Thymus (tissue), 14 donors: ENCODE measurements around the gene SEC62. TPM values are rescaled to one million over a fixed set of nuclear protein-coding genes. Genes with fewer than 3 reads are reported as not detected.

ENCODE experiments used
- DNase-seq, 9 donors: peaks; one replicate each; pipeline ENCODE4 v3.0.0-alpha.2; 2013; ENCODE audit warnings: low spot score in 9 of 9, low read depth in 6 of 9, missing footprints in 1 of 9
- H3K27ac ChIP-seq, 2 donors: one replicate each; pipeline ENCODE4 v1.5.1; 2013; ENCODE audit warnings: control low read depth in 1 of 2, low read depth in 1 of 2, low read length in 1 of 2, mild to moderate bottlenecking in 1 of 2, moderate library complexity in 1 of 2
- H3K27me3 ChIP-seq, 2 donors: one replicate each; pipeline ENCODE4 v1.5.1; 2013; ENCODE audit warnings: low read length in 1 of 2; ENCODE audit not compliant: control insufficient read depth in 2 of 2, insufficient read depth in 1 of 2
- H3K36me3 ChIP-seq, 2 donors: one replicate each; pipeline ENCODE4 v1.5.1; 2013; ENCODE audit warnings: low read length in 1 of 2, mild to moderate bottlenecking in 1 of 2, moderate library complexity in 1 of 2; ENCODE audit not compliant: control insufficient read depth in 2 of 2, insufficient read depth in 2 of 2
- H3K4me1 ChIP-seq, 2 donors: one replicate each; pipeline ENCODE4 v1.5.1; 2013; ENCODE audit warnings: low read length in 2 of 2; ENCODE audit not compliant: control insufficient read depth in 2 of 2, insufficient read depth in 2 of 2
- H3K4me3 ChIP-seq, 2 donors: one replicate each; pipeline ENCODE4 v1.5.1; 2013; ENCODE audit warnings: low read length in 2 of 2, control low read depth in 1 of 2, mild to moderate bottlenecking in 1 of 2
- H3K9me3 ChIP-seq, 2 donors: one replicate each; pipeline ENCODE4 v1.5.1; 2013; ENCODE audit warnings: low read length in 1 of 2, mild to moderate bottlenecking in 1 of 2; ENCODE audit not compliant: control insufficient read depth in 2 of 2, insufficient read depth in 1 of 2
- WGBS: extraction: QIAGEN DNeasy Blood & Tissue Kit; methylation state at CpG from one replicate; pipeline ENCODE4 v1.1.7; 2013; 5-methylcytosine and 5-hydroxymethylcytosine counted together
- long read RNA-seq, 10 donors: transcript quantifications; one replicate each; lab custom pipeline, GENCODE V29; 2026
- polyA plus RNA-seq: library from polyadenylated mRNA; stranded (reverse); fragments of 200-250 nt; gene quantifications from one replicate; pipeline ENCODE4 v1.2.3, GENCODE V29; 2013
- total RNA-seq: library from RNA; stranded (reverse); fragments of 120-200 nt; gene quantifications from one replicate; pipeline ENCODE4 v1.2.4, GENCODE V29; 2013
- donor health status: healthy.

SEC62 gene, protein sequence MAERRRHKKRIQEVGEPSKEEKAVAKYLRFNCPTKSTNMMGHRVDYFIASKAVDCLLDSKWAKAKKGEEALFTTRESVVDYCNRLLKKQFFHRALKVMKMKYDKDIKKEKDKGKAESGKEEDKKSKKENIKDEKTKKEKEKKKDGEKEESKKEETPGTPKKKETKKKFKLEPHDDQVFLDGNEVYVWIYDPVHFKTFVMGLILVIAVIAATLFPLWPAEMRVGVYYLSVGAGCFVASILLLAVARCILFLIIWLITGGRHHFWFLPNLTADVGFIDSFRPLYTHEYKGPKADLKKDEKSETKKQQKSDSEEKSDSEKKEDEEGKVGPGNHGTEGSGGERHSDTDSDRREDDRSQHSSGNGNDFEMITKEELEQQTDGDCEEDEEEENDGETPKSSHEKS
- total RNA-seq (61.7 TPM), polyA plus RNA-seq (39.2 TPM)
- long read RNA-seq, donor 1, full-length matches to known transcripts = 9 of 9 reads
- long read RNA-seq, donor 1, partial matches to known transcripts = 0 of 9 reads
- long read RNA-seq, donor 1, other reads (novel, unspliced or antisense) = 0 of 9 reads
- long read RNA-seq, donor 2 = 0 reads
- long read RNA-seq, donor 3, full-length matches to known transcripts = 30 of 97 reads
- long read RNA-seq, donor 3, partial matches to known transcripts = 67 of 97 reads
- long read RNA-seq, donor 3, other reads (novel, unspliced or antisense) = 0 of 97 reads
- long read RNA-seq, donor 4, full-length matches to known transcripts = 10 of 61 reads
- long read RNA-seq, donor 4, partial matches to known transcripts = 51 of 61 reads
- long read RNA-seq, donor 4, other reads (novel, unspliced or antisense) = 0 of 61 reads
- long read RNA-seq, donor 5, full-length matches to known transcripts = 46 of 178 reads
- long read RNA-seq, donor 5, partial matches to known transcripts = 132 of 178 reads
- long read RNA-seq, donor 5, other reads (novel, unspliced or antisense) = 0 of 178 reads
- long read RNA-seq, donor 6, full-length matches to known transcripts = 37 of 76 reads
- long read RNA-seq, donor 6, partial matches to known transcripts = 39 of 76 reads
- long read RNA-seq, donor 6, other reads (novel, unspliced or antisense) = 0 of 76 reads
- long read RNA-seq, donor 7, full-length matches to known transcripts = 25 of 123 reads
- long read RNA-seq, donor 7, partial matches to known transcripts = 98 of 123 reads
- long read RNA-seq, donor 7, other reads (novel, unspliced or antisense) = 0 of 123 reads
- long read RNA-seq, donor 8, full-length matches to known transcripts = 13 of 30 reads
- long read RNA-seq, donor 8, partial matches to known transcripts = 17 of 30 reads
- long read RNA-seq, donor 8, other reads (novel, unspliced or antisense) = 0 of 30 reads
- long read RNA-seq, donor 9, full-length matches to known transcripts = 24 of 80 reads
- long read RNA-seq, donor 9, partial matches to known transcripts = 56 of 80 reads
- long read RNA-seq, donor 9, other reads (novel, unspliced or antisense) = 0 of 80 reads
- long read RNA-seq, donor 10, full-length matches to known transcripts = 21 of 105 reads
- long read RNA-seq, donor 10, partial matches to known transcripts = 84 of 105 reads
- long read RNA-seq, donor 10, other reads (novel, unspliced or antisense) = 0 of 105 reads

- Histone ChIP-seq H3K27ac (peak within 1 kb of the TSS; percentile 94 to 96), H3K4me3 (peak within 1 kb of the TSS; percentile 79 to 80), H3K9me3 (no peaks in the 10 kb centered on the region), H3K27me3 (no peaks in the 10 kb centered on the region), H3K36me3 (peaks cover 0 to 5% of the 10 kb centered on the region in 2 donors), H3K4me1 (peaks cover 5 to 9% of the 10 kb centered on the region in 2 donors)
- peak; percentile 86 to 98 (median 94) for DNase-seq
- 1% methylated on average over 37 of the region's 37 CpGs for WGBS
Observed at GRCh38 chr3:169966428-169966950, at the start of gene SEC62. Gene SEC62, plus strand, starts transcription at chr3:169966807. Its CDS starts 16 bp downstream, at chr3:169966823.

DNA sequence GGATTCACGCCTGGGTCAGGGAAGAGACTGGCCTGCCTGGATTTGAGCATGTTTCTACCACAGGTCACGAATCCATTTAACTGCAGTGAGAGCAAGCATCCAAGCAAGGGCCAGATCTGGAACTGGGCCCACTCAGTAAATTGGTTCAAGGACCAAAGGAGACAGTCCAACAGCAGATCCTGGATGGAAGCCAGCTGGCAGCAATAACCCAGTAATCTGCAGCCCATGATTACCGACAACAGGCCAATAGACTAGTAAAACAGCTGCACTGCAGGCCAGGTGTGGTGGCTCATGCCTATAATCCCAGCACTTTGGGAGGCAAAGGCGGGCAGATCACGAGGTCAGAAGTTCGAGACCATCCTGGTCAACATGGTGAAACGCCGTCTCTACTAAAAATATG, 43.4 kb upstream of the SEC62 start:
- Histone ChIP-seq H3K36me3 (no peaks in the 10 kb centered on the region), H3K9me3 (no peaks in the 10 kb centered on the region), H3K4me1 (no peaks in the 10 kb centered on the region), H3K4me3 (no peak overlapping the region), H3K27me3 (no peaks in the 10 kb centered on the region), H3K27ac (no peak overlapping the region)
- DNase-seq = no peak
- 71% methylated on average over 8 of the region's 8 CpGs for WGBS

GRCh38 chr3:169923831-169924230, 42.8 kb upstream of the SEC62 start:
- 97% methylated on average over 1 of the region's 1 CpG for WGBS
- no peaks in the 10 kb centered on the region for H3K36me3 ChIP-seq
- H3K9me3 ChIP-seq = no peaks in the 10 kb centered on the region
- no peaks in the 10 kb centered on the region for H3K4me1 ChIP-seq
- DNase-seq = no peak
- H3K27ac ChIP-seq = no peak overlapping the region
- no peaks in the 10 kb centered on the region for H3K27me3 ChIP-seq
- no peak overlapping the region for H3K4me3 ChIP-seq

DNA sequence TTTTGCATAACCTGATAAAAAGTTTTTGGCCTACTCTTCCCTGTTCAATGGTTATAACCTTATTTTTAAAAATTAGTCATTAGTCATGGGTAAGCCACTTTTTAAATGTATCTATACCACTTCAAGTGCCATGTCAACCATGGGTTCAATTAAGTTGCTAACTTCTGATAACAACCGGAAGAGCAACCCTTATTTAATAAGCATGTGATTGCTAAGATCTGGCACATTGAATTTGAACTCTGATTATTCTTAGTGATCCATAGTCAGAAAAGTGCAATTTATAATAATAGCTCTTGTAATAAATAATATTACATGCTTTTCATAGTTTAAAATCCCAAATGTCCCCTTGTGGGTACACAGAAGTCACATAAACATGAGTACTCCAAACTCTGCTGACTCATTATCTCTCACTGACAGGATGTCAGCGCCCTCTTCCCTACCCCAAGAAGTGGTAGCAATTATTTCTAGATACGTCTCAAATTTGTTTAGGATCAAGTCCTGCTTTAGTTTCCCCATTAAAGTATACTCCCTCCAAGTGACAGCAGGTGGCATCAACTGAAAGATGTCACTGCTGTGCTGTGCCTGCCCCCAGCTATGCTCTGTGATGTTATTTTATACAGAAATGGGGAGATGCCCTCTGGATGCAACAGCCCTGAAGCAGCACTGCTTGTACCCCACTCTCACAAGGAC, 36.6 kb upstream of the SEC62 start:
- H3K4me1 ChIP-seq = no peaks in the 10 kb centered on the region
- H3K27me3 ChIP-seq = no peaks in the 10 kb centered on the region
- no peak overlapping the region for H3K4me3 ChIP-seq
- H3K9me3 ChIP-seq = no peaks in the 10 kb centered on the region
- no peaks in the 10 kb centered on the region for H3K36me3 ChIP-seq
- DNase-seq = peak in 2 of 9 donors; percentile 32 to 56
- WGBS = 46% methylated on average over 3 of the region's 3 CpGs
- no peak overlapping the region for H3K27ac ChIP-seq

GRCh38 chr3:169930843-169931242, 35.8 kb upstream of the SEC62 start:
- DNase-seq = no peak
- H3K4me3 ChIP-seq = no peak overlapping the region
- no peak overlapping the region for H3K27ac ChIP-seq
- H3K9me3 ChIP-seq = no peaks in the 10 kb centered on the region
- 96% methylated on average over 3 of the region's 3 CpGs for WGBS
- no peaks in the 10 kb centered on the region for H3K36me3 ChIP-seq
- no peaks in the 10 kb centered on the region for H3K4me1 ChIP-seq
- H3K27me3 ChIP-seq = no peaks in the 10 kb centered on the region

- Histone ChIP-seq H3K4me1 (no peaks in the 10 kb centered on the region), H3K4me3 (no peak overlapping the region), H3K27ac (no peak overlapping the region), H3K36me3 (no peaks in the 10 kb centered on the region), H3K9me3 (no peaks in the 10 kb centered on the region), H3K27me3 (no peaks in the 10 kb centered on the region)
- WGBS = 94% methylated on average over 14 of the region's 14 CpGs
- DNase-seq = no peak
Observed at GRCh38 chr3:169931747-169932520, 34.7 kb upstream of the SEC62 start.

- no peak overlapping the region for H3K4me3 ChIP-seq
- no peak overlapping the region for H3K27ac ChIP-seq
- 82% methylated on average over 1 of the region's 1 CpG for WGBS
- no peaks in the 10 kb centered on the region for H3K36me3 ChIP-seq
- no peak for DNase-seq
- H3K9me3 ChIP-seq = no peaks in the 10 kb centered on the region
- H3K27me3 ChIP-seq = no peaks in the 10 kb centered on the region
- H3K4me1 ChIP-seq = peaks cover 3 to 13% of the 10 kb centered on the region in 2 donors
Observed at GRCh38 chr3:169939320-169939719, 27.3 kb upstream of the SEC62 start.
